ENCODE measurements around the gene FAM20C. TPM values are rescaled to one million over a fixed set of nuclear protein-coding genes. Genes with fewer than 3 reads are reported as not detected.

FAM20C gene
- total and polyA plus RNA-seq, 2 donors (not counting 3 experiments of a cell fraction or from before 2014, with no cell fraction given): 14.2 to 34.5 TPM

- H3K27me3 ChIP-seq (ENCODE audit: control insufficient read depth in 2 of 2, insufficient read depth in 2 of 2, low read length in 2 of 2): peaks cover 0 to 3% of the 10 kb centered on the region in 2 experiments
- BruUV-seq (replicated peaks): no TSS peak
- H3K4me1 ChIP-seq (ENCODE audit: control insufficient read depth, extremely low read depth, insufficient read depth, low read length): no peaks in the 10 kb centered on the region
- no peak overlapping the region for H3K4me3 ChIP-seq (replicated peaks in 1 of 3; ENCODE audit: insufficient read depth in 1 of 3, low read depth in 1 of 3, low read length in 3 of 3)
- intact Hi-C loops (cut with micrococcal nuclease): no loop called here
- no peak for FAIRE-seq
- H4K20me1 ChIP-seq (replicated peaks; ENCODE audit: control insufficient read depth, extremely low read depth, insufficient read depth, low read length): no peaks in the 10 kb centered on the region
- no peak overlapping the region for H3K4me2 ChIP-seq (ENCODE audit: insufficient read depth, low read length)
- no peak overlapping the region for H3K27ac ChIP-seq (ENCODE audit: insufficient read depth, low read depth, low read length)
- no peak for TF ChIP-seq FOS (IDR thresholded peaks at IDR 0.05; ENCODE audit: borderline replicate concordance, insufficient read depth, low read length)
- TF ChIP-seq POLR2AphosphoS5 (IDR thresholded peaks at IDR 0.05; ENCODE audit: insufficient read depth, low read depth, low read length): no peak
- no peak for TF ChIP-seq JUN (IDR thresholded peaks at IDR 0.05; ENCODE audit: borderline replicate concordance, insufficient read depth, insufficient read length, low read depth)
- no peak for TF ChIP-seq MYC (IDR thresholded peaks at IDR 0.05; ENCODE audit: low read depth, low read length)
- no peak for TF ChIP-seq GATA2 (IDR thresholded peaks at IDR 0.05; ENCODE audit: insufficient read depth, insufficient read length, low read depth, low read length)
- TF ChIP-seq EZH2 (IDR thresholded peaks at IDR 0.05; ENCODE audit: borderline replicate concordance, low read depth, low read length, severe bottlenecking): no peak
- TF ChIP-seq CTCF (IDR thresholded peaks at IDR 0.05; ENCODE audit: extremely low read depth in 1 of 2, insufficient read depth in 1 of 2, low read depth in 1 of 2, low read length in 2 of 2): no peak
- no peak for TF ChIP-seq MAX (IDR thresholded peaks at IDR 0.05; ENCODE audit: insufficient read depth, insufficient read length)
- no peak for TF ChIP-seq POLR2A (IDR thresholded peaks at IDR 0.05; ENCODE audit: low read depth, low read length)
- ChIA-PET POLR2A (no interaction called here), CTCF (interaction anchor here (1.0 to 1.9 kb wide), 3 partner anchors 15 to 92 kb away, joined by 3 to 5 read pairs (median 4); no protein-coding TSS in a partner anchor)
- no peak overlapping the region for H3K9ac ChIP-seq (replicated peaks; ENCODE audit: extremely low read depth, insufficient read depth, low read length)
- no peaks in the 10 kb centered on the region for H3K36me3 ChIP-seq (ENCODE audit: control insufficient read depth in 2 of 2, extremely low read depth in 1 of 2, insufficient read depth in 2 of 2, low read length in 2 of 2)
- no peaks in the 10 kb centered on the region for H3K79me2 ChIP-seq (ENCODE audit: control insufficient read depth, insufficient read depth, low read length)
- H3K9me3 ChIP-seq (replicated peaks; ENCODE audit: control insufficient read depth, insufficient read depth, low read length): no peaks in the 10 kb centered on the region
- no peaks in the 10 kb centered on the region for H3K9me1 ChIP-seq (replicated peaks; ENCODE audit: control insufficient read depth, extremely low read depth, insufficient read depth, low read length)
- dilution Hi-C loops (cut with MboI; ENCODE audit: extremely low pct_ligation_motif_present, low sequenced_read_pairs): no loop called here
- no peak for DNase-seq (ENCODE audit: low read depth, low spot score)
- no peak overlapping the region for H2AFZ ChIP-seq (ENCODE audit: low read depth, low read length)
Measured at GRCh38 chr7:156111-157007, 36.0 kb upstream of the FAM20C start.
